Ovary (tissue), 3 donors: ENCODE results near the gene BHLHA15.

ENCODE experiments used
- CTCF ChIP-seq, 3 donors: fragments of 450-650 bp in 2 of 3; fragments of 200-600 bp in 1 of 3; IDR thresholded peaks; one replicate each; pipeline versions ENCODE4 v1.5.1 to v1.8.0; 2016 to 2022; ENCODE audit warnings: antibody characterized with exemption in 3 of 3, mild to moderate bottlenecking in 1 of 3
- EP300 ChIP-seq: sonication (generic); formaldehyde crosslinking; IDR thresholded peaks from one replicate; pipeline ENCODE4 v1.6.1; 2017; ENCODE audit warnings: antibody characterized with exemption
- POLR2A ChIP-seq: fragments of 450-650 bp; IDR thresholded peaks from one replicate; pipeline ENCODE4 v1.6.1; 2017; ENCODE audit warnings: antibody characterized with exemption, mild to moderate bottlenecking, moderate library complexity
- donor health status: DM: no; HTN: no; CAD: no.

GRCh38 chr7:98213296-98213887, 2.2 kb downstream of the BHLHA15 start:
- TF ChIP-seq POLR2A (no peak), CTCF (IDR thresholded peaks at IDR 0.05) (no peak), EP300 (no peak)
